C4-2B (cell line): ENCODE measurements around the gene LZTR1.
"Not testable (repeated sequence)": the region's sequence is repeated elsewhere in the genome, so short reads cannot be mapped to it uniquely, and the experiment has no call there.

Experiments used
- H3K27ac ChIP-seq: fragments of 450-650 bp; 2 replicates; pipeline ENCODE4 v1.5.1; 2017
- ZFX ChIP-seq: fragments of 450-650 bp; IDR thresholded peaks from 2 replicates; pipeline ENCODE4 v1.6.1; 2017
- TF ChIP-seq, protein P1 (sequence below): fragments of 450-650 bp; conservative IDR thresholded peaks from 2 replicates; pipeline ENCODE4 v1.5.1; 2017; ENCODE audit warnings: mild to moderate bottlenecking

LZTR1 gene

DNA sequence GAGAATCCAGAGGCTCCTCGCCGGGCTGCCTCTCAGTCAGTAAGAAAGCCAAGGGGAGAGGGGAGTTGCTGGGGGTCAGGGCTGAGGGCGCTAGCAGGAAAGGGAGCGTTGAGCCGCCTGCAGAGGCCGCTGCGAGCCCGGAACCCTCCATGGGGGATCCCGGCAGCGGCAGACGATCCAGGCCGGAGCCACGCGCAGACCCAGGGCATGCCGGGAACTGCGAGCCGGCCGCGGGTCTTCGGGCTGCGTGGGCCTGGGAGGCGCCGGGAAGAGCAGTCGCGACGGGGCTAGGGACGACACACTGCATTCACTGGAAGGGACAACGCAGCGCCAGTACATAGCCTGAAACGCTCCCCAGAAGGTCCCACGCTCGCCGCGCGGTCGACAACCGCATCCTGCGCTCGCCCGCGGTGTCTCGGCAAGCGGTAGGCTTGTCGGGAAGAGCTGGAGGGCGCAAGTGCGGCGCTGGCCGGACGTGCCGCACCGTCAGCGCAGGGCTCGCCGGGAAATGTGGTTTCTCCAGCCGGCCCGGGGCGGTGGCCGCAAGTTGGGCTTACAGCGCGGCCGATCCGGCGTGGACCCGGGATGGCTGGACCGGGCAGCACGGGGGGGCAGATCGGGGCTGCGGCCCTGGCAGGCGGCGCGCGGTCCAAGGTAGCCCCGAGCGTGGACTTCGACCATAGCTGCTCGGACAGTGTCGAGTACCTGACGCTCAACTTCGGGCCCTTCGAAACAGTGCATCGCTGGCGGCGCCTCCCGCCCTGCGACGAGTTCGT, at the start of gene LZTR1:
Gene LZTR1 (plus strand): TSS at position 511 of the 776 bp plus-strand sequence. CDS start 75 bp downstream, at position 586.
- TF ChIP-seq, protein P1, sequence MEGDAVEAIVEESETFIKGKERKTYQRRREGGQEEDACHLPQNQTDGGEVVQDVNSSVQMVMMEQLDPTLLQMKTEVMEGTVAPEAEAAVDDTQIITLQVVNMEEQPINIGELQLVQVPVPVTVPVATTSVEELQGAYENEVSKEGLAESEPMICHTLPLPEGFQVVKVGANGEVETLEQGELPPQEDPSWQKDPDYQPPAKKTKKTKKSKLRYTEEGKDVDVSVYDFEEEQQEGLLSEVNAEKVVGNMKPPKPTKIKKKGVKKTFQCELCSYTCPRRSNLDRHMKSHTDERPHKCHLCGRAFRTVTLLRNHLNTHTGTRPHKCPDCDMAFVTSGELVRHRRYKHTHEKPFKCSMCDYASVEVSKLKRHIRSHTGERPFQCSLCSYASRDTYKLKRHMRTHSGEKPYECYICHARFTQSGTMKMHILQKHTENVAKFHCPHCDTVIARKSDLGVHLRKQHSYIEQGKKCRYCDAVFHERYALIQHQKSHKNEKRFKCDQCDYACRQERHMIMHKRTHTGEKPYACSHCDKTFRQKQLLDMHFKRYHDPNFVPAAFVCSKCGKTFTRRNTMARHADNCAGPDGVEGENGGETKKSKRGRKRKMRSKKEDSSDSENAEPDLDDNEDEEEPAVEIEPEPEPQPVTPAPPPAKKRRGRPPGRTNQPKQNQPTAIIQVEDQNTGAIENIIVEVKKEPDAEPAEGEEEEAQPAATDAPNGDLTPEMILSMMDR, result no peak; the same call in 1 of the 2 replicates
- peak; percentile 98 for TF ChIP-seq ZFX
- H3K27ac ChIP-seq, result peak within 1 kb of the TSS; percentile 93

DNA sequence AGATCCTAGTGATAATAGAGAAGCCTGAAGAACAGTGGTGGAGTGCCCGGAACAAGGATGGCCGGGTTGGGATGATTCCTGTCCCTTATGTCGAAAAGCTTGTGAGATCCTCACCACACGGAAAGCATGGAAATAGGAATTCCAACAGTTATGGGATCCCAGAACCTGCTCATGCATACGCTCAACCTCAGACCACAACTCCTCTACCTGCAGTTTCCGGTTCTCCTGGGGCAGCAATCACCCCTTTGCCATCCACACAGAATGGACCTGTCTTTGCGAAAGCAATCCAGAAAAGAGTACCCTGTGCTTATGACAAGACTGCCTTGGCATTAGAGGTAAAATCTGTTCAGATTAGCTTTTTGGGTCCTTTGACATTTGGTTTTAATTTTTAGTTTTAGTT, 48.2 kb upstream of the LZTR1 start:
- H3K27ac ChIP-seq, result no peak overlapping the region
- TF ChIP-seq, protein P1, result no peak
- TF ChIP-seq ZFX, result no peak

DNA sequence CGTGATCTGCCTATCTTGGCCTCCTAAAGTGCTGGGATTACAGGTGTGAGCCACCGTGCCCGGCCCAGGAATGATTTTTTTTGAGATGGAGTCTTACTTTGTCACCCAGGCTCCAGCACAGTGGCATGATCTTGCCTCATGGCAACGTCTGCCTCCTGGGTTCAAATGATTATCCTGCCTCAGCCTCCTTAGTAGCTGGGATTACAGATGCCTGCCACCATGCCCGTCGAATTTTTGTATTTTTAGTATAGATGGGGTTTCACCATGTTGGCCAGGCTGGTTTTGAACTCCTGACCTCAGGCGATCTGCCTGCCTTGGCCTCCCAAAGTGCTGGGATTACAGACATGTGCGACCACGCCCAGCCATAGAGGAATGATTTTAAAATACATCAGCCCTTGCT, 47.0 kb upstream of the LZTR1 start:
- H3K27ac ChIP-seq, result not testable (repeated sequence)

DNA sequence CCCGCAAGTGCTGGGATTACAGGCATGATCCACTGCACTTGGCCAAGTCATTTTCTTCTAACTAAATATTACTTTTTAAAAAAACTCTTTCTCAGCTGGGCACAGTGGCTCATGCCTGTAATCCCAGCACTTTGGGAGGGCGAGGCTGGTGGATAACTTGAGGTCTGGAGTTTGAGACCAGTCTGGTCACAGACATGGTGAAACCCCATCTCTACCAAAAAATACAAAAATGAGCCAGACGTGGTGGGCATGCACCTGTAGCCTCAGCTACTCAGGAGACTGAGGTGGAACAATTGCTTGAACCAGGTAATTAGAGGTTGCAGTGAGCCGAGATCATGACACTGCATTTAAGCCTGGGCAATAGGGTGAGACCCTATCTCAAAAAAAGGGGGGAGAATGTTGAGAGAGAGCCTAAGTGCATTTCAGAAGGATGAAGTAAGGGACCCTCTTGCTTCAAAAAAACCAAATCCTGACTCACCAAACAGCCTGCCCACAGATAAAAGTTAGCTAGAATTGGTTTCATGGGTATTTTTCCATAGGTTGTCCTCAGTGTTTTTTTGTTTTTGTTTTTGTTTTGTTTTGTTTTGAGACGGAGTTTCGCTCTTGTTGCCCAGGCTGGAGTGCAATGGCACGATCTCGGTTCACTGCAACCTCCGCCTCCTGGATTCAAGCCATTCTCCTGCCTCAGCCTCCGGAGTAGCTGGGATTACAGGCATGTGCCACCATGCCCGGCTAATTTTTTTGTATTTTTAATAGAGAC, 46.1 kb upstream of the LZTR1 start:
- not testable (repeated sequence) for H3K27ac ChIP-seq

DNA sequence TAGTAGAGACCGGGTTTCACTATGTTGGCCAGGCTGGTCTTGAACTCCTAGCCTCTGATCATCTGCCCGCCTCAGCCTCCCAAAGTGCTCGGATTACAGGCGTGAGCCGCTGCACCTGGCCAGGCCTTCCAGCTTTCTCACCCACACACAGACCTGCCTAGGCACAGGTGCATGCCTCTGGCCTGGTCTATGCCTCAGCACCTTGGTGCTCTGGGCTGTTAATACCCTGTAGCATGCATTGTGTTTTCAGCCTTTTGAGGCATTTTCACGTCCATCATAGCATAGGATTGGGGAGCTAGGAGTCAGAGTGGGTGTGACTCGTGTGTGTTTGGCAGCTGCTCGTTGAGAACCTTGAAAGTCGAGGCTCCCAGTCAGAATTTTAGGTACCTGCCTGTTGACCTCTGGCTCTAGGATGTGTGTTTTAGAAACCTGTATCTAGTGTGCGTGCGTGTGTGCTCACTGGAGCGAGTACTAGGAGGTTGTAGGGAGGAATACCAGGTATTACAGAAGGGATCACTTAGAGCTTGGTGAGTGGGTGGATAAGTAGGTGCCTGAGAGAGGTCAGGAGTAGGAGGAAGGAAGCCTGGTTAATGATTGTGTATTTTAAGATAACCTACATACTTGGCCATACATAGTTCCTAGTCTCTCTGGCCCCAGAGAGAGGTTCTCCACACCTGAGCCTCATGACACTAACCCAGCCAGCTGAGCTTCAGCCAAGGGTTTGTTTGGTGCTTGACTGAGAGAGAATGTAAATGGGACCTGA, 44.9 kb upstream of the LZTR1 start:
- no peak overlapping the region for H3K27ac ChIP-seq
- TF ChIP-seq, protein P1, result no peak
- TF ChIP-seq ZFX, result no peak

DNA sequence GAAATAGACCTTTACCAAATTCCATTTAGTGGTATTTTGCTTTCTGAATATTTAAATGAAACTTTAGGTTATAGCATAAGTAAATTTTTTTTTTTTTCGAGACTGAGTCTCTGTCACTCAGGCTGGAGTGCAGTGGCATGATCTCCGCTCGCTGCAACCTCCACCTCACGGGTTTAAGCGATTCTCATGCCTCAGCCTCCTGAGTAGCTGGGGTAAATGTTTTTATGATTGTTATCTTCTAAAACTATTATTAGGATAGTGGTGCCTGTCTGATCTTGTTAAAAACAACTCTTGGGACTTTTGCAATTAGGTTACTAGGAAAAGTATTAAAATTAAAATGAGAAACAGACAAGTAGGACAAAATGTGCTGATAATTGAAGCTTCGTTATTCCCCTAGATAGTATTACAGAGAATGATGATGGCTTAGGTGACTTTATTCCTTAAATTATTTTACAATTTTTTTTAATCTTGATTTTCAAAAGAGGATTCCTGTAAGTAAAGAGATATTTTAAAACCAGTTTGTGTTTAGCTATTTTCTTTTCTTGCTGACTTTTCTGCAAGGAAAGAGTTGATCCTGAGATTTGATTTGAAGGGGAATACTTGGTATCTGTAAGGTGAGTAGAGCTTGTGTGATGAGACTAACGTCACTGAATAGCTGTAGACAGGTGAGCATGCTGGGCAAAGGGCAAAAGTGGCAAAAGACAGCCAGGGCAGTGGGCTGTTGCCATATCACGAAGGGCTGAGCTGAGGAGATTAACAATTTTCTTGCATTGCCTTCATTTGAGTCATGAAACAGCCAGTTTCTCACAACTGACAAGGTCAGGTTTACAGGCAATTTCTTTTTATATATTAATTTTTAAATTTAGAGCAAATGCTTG, 44.1 kb upstream of the LZTR1 start:
- TF ChIP-seq, protein P1, result no peak
- TF ChIP-seq ZFX, result no peak
- H3K27ac ChIP-seq, result no peak overlapping the region

DNA sequence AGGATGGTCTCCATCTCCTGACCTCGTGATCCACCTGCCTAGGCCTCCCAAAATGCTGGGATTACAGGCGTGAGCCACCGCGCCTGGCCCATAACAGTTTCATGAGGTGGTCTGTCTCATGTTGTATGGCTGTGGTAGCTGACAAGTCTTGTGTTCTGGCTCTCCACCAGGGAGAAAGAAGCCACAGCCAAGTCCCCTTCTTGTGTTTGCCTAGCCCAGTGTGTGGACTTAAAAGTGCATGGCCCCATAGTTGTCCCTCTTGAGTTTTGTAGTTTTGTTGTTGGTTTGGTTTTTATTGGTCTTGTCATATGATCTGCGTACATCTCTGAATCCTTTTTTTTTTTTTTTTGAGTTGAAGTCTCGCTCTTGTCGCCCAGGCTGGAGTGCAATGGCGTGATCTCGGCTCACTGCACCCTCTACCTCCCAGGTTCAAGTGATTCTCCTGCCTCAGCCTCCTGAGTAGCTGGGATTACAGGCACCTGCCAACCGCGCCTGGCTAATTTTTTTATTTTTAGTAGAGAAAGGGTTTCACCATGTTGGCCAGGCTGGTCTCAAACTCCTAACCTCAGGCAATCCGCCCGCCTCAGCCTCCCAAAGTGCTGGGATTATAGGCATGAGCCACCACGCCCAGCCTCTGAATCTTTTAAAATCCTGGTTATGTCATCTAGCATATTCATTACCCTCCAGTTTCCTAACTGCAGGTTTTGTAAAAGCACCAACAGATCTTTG, 42.5 kb upstream of the LZTR1 start:
- H3K27ac ChIP-seq, result not testable (repeated sequence)

DNA sequence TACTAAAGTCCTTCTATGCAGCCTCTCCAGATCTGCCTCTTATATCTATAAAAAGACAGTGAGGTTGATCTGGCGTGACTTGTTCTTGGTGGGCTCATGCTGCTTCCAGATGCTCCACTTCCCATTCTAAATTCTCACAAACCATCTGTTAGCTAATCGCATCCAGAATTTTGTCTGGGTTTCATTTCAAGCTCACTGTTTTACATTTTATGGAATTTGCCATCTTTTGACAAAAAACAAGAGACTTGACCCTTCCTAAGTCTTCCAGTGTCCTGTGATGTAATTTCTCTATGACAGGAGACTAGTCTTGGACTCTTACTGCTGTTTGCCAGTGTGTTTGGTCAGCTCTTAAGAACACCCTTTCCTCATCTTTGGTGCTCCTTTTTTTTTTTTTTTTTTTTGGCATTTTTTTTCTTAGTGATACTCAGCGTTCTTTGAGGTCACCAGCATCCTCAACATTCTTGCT, 41.9 kb upstream of the LZTR1 start:
- no peak overlapping the region for H3K27ac ChIP-seq
- TF ChIP-seq, protein P1, result no peak
- no peak for TF ChIP-seq ZFX
